ENCODE data around the gene MLPH. TPM values are rescaled to one million over a fixed set of nuclear protein-coding genes. Genes with fewer than 3 reads are reported as not detected.

Gene MLPH
- total and polyA plus RNA-seq, 9 of the 15 experiments (the other 6 are each of a cell fraction or from before 2014, with no cell fraction given) = 0.22 TPM; not detected in 8

DNA sequence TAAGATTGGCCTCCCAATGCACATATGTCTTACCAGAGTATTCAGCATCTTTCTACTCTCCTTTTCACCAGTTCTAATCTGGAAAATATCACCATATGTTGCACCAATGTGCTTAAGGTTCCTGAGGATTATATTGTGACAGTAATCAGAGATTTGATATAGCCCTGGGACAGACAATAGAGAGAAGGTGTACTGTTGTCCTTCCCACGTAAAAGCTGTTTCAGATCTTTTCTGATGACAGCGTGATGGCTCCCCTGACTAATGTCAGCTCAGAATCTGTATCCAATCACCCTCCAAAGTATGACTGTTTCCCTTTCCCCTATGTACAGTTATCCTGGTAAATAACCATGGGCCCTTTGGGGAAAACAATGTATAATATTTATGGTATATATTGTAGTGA, 9.0 kb upstream of the MLPH start:
- ChIA-PET POLR2A (no interaction called here), CTCF (ENCODE audit: low intra/inter-chr PET ratio) (no interaction called here)
- peaks cover 0 to 17% of the 10 kb centered on the region in 2 experiments; a peak in 4 of 5 replicates for H3K4me1 ChIP-seq (replicated peaks in 1 of 2; ENCODE audit: control insufficient read depth in 2 of 2, insufficient read depth in 2 of 2, low read length in 2 of 2)
- H3K9me1 ChIP-seq (ENCODE audit: control insufficient read depth, insufficient read depth, low read length) = no peaks in the 10 kb centered on the region
- H3K9ac ChIP-seq (ENCODE audit: insufficient read depth in 1 of 2, low read depth in 2 of 2, low read length in 2 of 2) = no peak overlapping the region
- no peak overlapping the region for H3K4me2 ChIP-seq (ENCODE audit: insufficient read depth, low read length)
- intact Hi-C loops (cut with micrococcal nuclease) (no loop called here), in situ Hi-C loops (cut with MboI) (no loop called here)
- H3K36me3 ChIP-seq (ENCODE audit: control insufficient read depth, insufficient read depth, low read length) = no peaks in the 10 kb centered on the region
- 0% methylated on average over 2 of the region's 2 CpGs for WGBS (ENCODE audit: insufficient coverage, low coverage, missing lambda C conversion rate)
- H4K20me1 ChIP-seq (replicated peaks; ENCODE audit: control insufficient read depth, insufficient read depth, low read length) = no peaks in the 10 kb centered on the region
- DNase-seq (ENCODE audit: extremely low read depth in 1 of 4, low spot score in 3 of 4) (no peak), ATAC-seq (no peak), FAIRE-seq (no peak)
- no peak overlapping the region for H3K4me3 ChIP-seq
- peaks cover 0 to 32% of the 10 kb centered on the region in 2 experiments; a peak in 3 of 5 replicates for H3K27me3 ChIP-seq (ENCODE audit: control insufficient read depth in 2 of 2, insufficient read depth in 2 of 2, low read length in 2 of 2)
- no peak overlapping the region for H2AFZ ChIP-seq (ENCODE audit: low read depth, low read length)
- H3K9me3 ChIP-seq (replicated peaks; ENCODE audit: control insufficient read depth, insufficient read depth, low read depth, low read length) = no peaks in the 10 kb centered on the region
- H3K27ac ChIP-seq (ENCODE audit: extremely low read depth, low read depth, low read length) = no peak overlapping the region
- BruUV-seq (replicated peaks) = no TSS peak
- H3K79me2 ChIP-seq (ENCODE audit: control insufficient read depth, insufficient read depth, low read length) = no peaks in the 10 kb centered on the region
- no peak for TF ChIP-seq RBBP5 (IDR thresholded peaks at IDR 0.05; ENCODE audit: borderline replicate concordance, insufficient read depth, low read length, poor library complexity, severe bottlenecking)
- no peak for TF ChIP-seq BACH1 (tag; IDR thresholded peaks at IDR 0.05)
- TF ChIP-seq, protein P1, sequence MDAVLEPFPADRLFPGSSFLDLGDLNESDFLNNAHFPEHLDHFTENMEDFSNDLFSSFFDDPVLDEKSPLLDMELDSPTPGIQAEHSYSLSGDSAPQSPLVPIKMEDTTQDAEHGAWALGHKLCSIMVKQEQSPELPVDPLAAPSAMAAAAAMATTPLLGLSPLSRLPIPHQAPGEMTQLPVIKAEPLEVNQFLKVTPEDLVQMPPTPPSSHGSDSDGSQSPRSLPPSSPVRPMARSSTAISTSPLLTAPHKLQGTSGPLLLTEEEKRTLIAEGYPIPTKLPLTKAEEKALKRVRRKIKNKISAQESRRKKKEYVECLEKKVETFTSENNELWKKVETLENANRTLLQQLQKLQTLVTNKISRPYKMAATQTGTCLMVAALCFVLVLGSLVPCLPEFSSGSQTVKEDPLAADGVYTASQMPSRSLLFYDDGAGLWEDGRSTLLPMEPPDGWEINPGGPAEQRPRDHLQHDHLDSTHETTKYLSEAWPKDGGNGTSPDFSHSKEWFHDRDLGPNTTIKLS (IDR thresholded peaks at IDR 0.05; ENCODE audit: borderline replicate concordance, low read depth) = no peak
- TF ChIP-seq, protein P2, sequence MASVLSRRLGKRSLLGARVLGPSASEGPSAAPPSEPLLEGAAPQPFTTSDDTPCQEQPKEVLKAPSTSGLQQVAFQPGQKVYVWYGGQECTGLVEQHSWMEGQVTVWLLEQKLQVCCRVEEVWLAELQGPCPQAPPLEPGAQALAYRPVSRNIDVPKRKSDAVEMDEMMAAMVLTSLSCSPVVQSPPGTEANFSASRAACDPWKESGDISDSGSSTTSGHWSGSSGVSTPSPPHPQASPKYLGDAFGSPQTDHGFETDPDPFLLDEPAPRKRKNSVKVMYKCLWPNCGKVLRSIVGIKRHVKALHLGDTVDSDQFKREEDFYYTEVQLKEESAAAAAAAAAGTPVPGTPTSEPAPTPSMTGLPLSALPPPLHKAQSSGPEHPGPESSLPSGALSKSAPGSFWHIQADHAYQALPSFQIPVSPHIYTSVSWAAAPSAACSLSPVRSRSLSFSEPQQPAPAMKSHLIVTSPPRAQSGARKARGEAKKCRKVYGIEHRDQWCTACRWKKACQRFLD (CRISPR knock-in tag; IDR thresholded peaks at IDR 0.05) = no peak
- no peak for TF ChIP-seq SETDB1 (IDR thresholded peaks at IDR 0.05; ENCODE audit: low read length)
- no peak for TF ChIP-seq IRF2 (CRISPR knock-in tag; IDR thresholded peaks at IDR 0.05)
- TF ChIP-seq, protein P3, sequence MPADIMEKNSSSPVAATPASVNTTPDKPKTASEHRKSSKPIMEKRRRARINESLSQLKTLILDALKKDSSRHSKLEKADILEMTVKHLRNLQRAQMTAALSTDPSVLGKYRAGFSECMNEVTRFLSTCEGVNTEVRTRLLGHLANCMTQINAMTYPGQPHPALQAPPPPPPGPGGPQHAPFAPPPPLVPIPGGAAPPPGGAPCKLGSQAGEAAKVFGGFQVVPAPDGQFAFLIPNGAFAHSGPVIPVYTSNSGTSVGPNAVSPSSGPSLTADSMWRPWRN (IDR thresholded peaks at IDR 0.05; ENCODE audit: low read depth) = no peak
- no peak for TF ChIP-seq SMC3 (conservative IDR thresholded peaks at IDR 0.05; ENCODE audit: insufficient read depth, low read depth, low read length)
- TF ChIP-seq RBM14 (IDR thresholded peaks at IDR 0.05; ENCODE audit: borderline replicate concordance, insufficient read depth, low read depth, low read length) = no peak
- no peak for TF ChIP-seq MYNN (IDR thresholded peaks at IDR 0.05)
- no peak for TF ChIP-seq MYNN (CRISPR knock-in tag; IDR thresholded peaks at IDR 0.05)
- TF ChIP-seq ATF7 (IDR thresholded peaks at IDR 0.05) = no peak
- TF ChIP-seq KLF13 (tag; IDR thresholded peaks at IDR 0.05; ENCODE audit: borderline replicate concordance, low read depth) = no peak
- no peak for TF ChIP-seq ZNF551 (CRISPR knock-in tag; IDR thresholded peaks at IDR 0.05)
- no peak for TF ChIP-seq RBFOX2 (IDR thresholded peaks at IDR 0.05; ENCODE audit: low read depth, low read length)
- TF ChIP-seq CBX2 (IDR thresholded peaks at IDR 0.05; ENCODE audit: insufficient read depth, low read length, poor library complexity, severe bottlenecking) = no peak

Data from K562 (cell line).